HFFc6 (cell line): ENCODE data around the gene ARHGEF7. TPM values are rescaled to one million over a fixed set of nuclear protein-coding genes. Genes with fewer than 3 reads are reported as not detected.

Source experiments
- DNase-seq: peaks from one replicate; pipeline ENCODE4 v3.0.0-alpha.2; 2018
- H3K27ac Mint-ChIP-seq: 2 replicates; pipeline ENCODE4 v1.8.0; 2020; ENCODE audit warnings: mild to moderate bottlenecking, mixed read lengths
- H3K27me3 Mint-ChIP-seq: 2 replicates; pipeline ENCODE4 v1.8.0; 2021; ENCODE audit warnings: mild to moderate bottlenecking, moderate library complexity, mixed read lengths; ENCODE audit not compliant: insufficient read depth
- H3K36me3 Mint-ChIP-seq: 2 replicates; pipeline ENCODE4 v1.8.0; 2021; ENCODE audit warnings: low read depth, mixed read lengths
- H3K4me1 Mint-ChIP-seq: 2 replicates; pipeline ENCODE4 v1.8.0; 2020; ENCODE audit warnings: low read depth, mixed read lengths
- H3K4me3 Mint-ChIP-seq: 2 replicates; pipeline ENCODE4 v1.8.0; 2020; ENCODE audit warnings: mild to moderate bottlenecking, moderate library complexity, mixed read lengths
- H3K9me3 Mint-ChIP-seq: 2 replicates; pipeline ENCODE4 v1.8.0; 2020; ENCODE audit warnings: mild to moderate bottlenecking, mixed read lengths
- CTCF ChIP-seq: fragments of 200-600 bp; sonication (generic); IDR thresholded peaks from 2 replicates; pipeline ENCODE4 v1.5.0; 2021; ENCODE audit warnings: antibody characterized with exemption, mild to moderate bottlenecking
- total RNA-seq, 6 experiments: library from RNA; stranded (reverse); fragmentation: NEBNext Ultra II Directional; extraction: Animal tissue kit (Norgen Biotek cat#: 25700); gene quantifications; 2 replicates in 1 of 6; 3 replicates in 5 of 6; pipeline ENCODE4 v1.2.3, GENCODE V29; 2021

ARHGEF7 gene
- total RNA-seq, 6 experiments from 2014 or later: 32.3 to 38.1 (median 35.0) TPM

GRCh38 chr13:111118898-111119607 lies 3.9 kb downstream of the ARHGEF7 start:
- TF ChIP-seq CTCF: no peak
- Mint-ChIP-seq H3K27ac (no peak overlapping the region), H3K4me3 (no peak overlapping the region), H3K9me3 (no peaks in the 10 kb centered on the region), H3K27me3 (peaks cover 68% of the 10 kb centered on the region), H3K4me1 (peaks cover 20% of the 10 kb centered on the region), H3K36me3 (no peaks in the 10 kb centered on the region)
- DNase-seq: no peak

- TF ChIP-seq CTCF: no peak
- Mint-ChIP-seq H3K4me3 (no peak overlapping the region), H3K9me3 (no peaks in the 10 kb centered on the region), H3K27me3 (peaks cover 65% of the 10 kb centered on the region), H3K36me3 (no peaks in the 10 kb centered on the region), H3K4me1 (peaks cover 12% of the 10 kb centered on the region), H3K27ac (no peak overlapping the region)
- DNase-seq: no peak
These were observed 4.9 kb downstream of the ARHGEF7 start for GRCh38 chr13:111119966-111120365.

GRCh38 chr13:111120422-111120821 lies 5.3 kb downstream of the ARHGEF7 start:
- Mint-ChIP-seq H3K27me3 (peaks cover 65% of the 10 kb centered on the region), H3K4me3 (no peak overlapping the region), H3K36me3 (no peaks in the 10 kb centered on the region), H3K27ac (no peak overlapping the region), H3K9me3 (no peaks in the 10 kb centered on the region), H3K4me1 (peaks cover 12% of the 10 kb centered on the region)
- TF ChIP-seq CTCF: no peak
- no peak for DNase-seq

GRCh38 chr13:111120913-111121312 lies 5.8 kb downstream of the ARHGEF7 start:
- Mint-ChIP-seq H3K36me3 (no peaks in the 10 kb centered on the region), H3K9me3 (no peaks in the 10 kb centered on the region), H3K4me1 (peaks cover 11% of the 10 kb centered on the region), H3K27me3 (peaks cover 65% of the 10 kb centered on the region), H3K4me3 (no peak overlapping the region), H3K27ac (no peak overlapping the region)
- DNase-seq: no peak
- no peak for TF ChIP-seq CTCF

GRCh38 chr13:111121506-111121905 lies 6.4 kb downstream of the ARHGEF7 start:
- Mint-ChIP-seq H3K4me1 (peaks cover 5% of the 10 kb centered on the region), H3K9me3 (no peaks in the 10 kb centered on the region), H3K36me3 (no peaks in the 10 kb centered on the region), H3K27ac (no peak overlapping the region), H3K4me3 (no peak overlapping the region), H3K27me3 (peaks cover 59% of the 10 kb centered on the region)
- DNase-seq: no peak
- no peak for TF ChIP-seq CTCF
